Activated T-helper 1 cell treated with anti-CD3 and anti-CD28 coated beads, Interleukin-12 subunit alpha, Interleukin-12 subunit beta, Interleukin-2, Interleukin-4 antibody, amounts not matched to agents 30 ng/mL and 10 ng/mL and 1 ng/mL, durations not matched to agents 14 hours and 24 hours and 36 hours (primary cell): ENCODE results near the gene NR3C2. TPM values are rescaled to one million over a fixed set of nuclear protein-coding genes. Genes with fewer than 3 reads are reported as not detected.

Source experiments
- DNase-seq: peaks from one replicate; pipeline ENCODE4 v3.0.0; 2021; ENCODE audit warnings: low spot score
- H3K27ac Mint-ChIP-seq: one replicate; pipeline ENCODE4 v1.8.0; 2021; ENCODE audit warnings: mild to moderate bottlenecking, mixed read lengths
- H3K27me3 Mint-ChIP-seq: one replicate; pipeline ENCODE4 v1.8.0; 2022; ENCODE audit warnings: mild to moderate bottlenecking, moderate library complexity, mixed read lengths; ENCODE audit not compliant: insufficient read depth
- H3K36me3 Mint-ChIP-seq: one replicate; pipeline ENCODE4 v1.8.0; 2021; ENCODE audit warnings: low read depth, mixed read lengths
- H3K4me1 Mint-ChIP-seq: one replicate; pipeline ENCODE4 v1.8.0; 2021; ENCODE audit warnings: low read depth, mixed read lengths
- H3K4me3 Mint-ChIP-seq: one replicate; pipeline ENCODE4 v1.8.0; 2021; ENCODE audit warnings: mild to moderate bottlenecking, moderate library complexity, mixed read lengths
- H3K9me3 Mint-ChIP-seq: one replicate; pipeline ENCODE4 v1.8.0; 2021; ENCODE audit warnings: mixed read lengths
- intact Hi-C: fragments of 100-400 bp; cut with micrococcal nuclease; formaldehyde crosslinking; loops from one replicate; pipeline ENCODE4 v1.15.1; 2024
- total RNA-seq: library from RNA; stranded (reverse); gene quantifications from 2 replicates; pipeline ENCODE4 v1.2.3, GENCODE V29; 2022

NR3C2 gene
- total RNA-seq, 1 donor from 2014 or later: 0.29 TPM

GRCh38 chr4:148103597-148104355, 338.4 kb downstream of the NR3C2 start:
- H3K27me3 Mint-ChIP-seq: no peaks in the 10 kb centered on the region
- no peaks in the 10 kb centered on the region for H3K4me1 Mint-ChIP-seq
- H3K36me3 Mint-ChIP-seq: no peaks in the 10 kb centered on the region
- intact Hi-C loops: no loop called here
- H3K4me3 Mint-ChIP-seq: no peak overlapping the region
- H3K27ac Mint-ChIP-seq: no peak overlapping the region
- DNase-seq: no peak
- no peaks in the 10 kb centered on the region for H3K9me3 Mint-ChIP-seq

GRCh38 chr4:148101790-148102189, 340.4 kb downstream of the NR3C2 start:
- no peak overlapping the region for H3K27ac Mint-ChIP-seq
- H3K4me3 Mint-ChIP-seq: no peak overlapping the region
- intact Hi-C loops: no loop called here
- H3K9me3 Mint-ChIP-seq: no peaks in the 10 kb centered on the region
- no peak for DNase-seq
- H3K27me3 Mint-ChIP-seq: no peaks in the 10 kb centered on the region
- no peaks in the 10 kb centered on the region for H3K36me3 Mint-ChIP-seq
- H3K4me1 Mint-ChIP-seq: no peaks in the 10 kb centered on the region

GRCh38 chr4:148101235-148101634, 341.0 kb downstream of the NR3C2 start:
- no peak for DNase-seq
- no peak overlapping the region for H3K27ac Mint-ChIP-seq
- no peaks in the 10 kb centered on the region for H3K27me3 Mint-ChIP-seq
- no peaks in the 10 kb centered on the region for H3K9me3 Mint-ChIP-seq
- intact Hi-C loops: no loop called here
- no peaks in the 10 kb centered on the region for H3K4me1 Mint-ChIP-seq
- no peaks in the 10 kb centered on the region for H3K36me3 Mint-ChIP-seq
- H3K4me3 Mint-ChIP-seq: no peak overlapping the region

- H3K4me3 Mint-ChIP-seq: no peak overlapping the region
- H3K9me3 Mint-ChIP-seq: no peaks in the 10 kb centered on the region
- DNase-seq: no peak
- H3K4me1 Mint-ChIP-seq: no peaks in the 10 kb centered on the region
- peaks cover 4% of the 10 kb centered on the region for H3K27me3 Mint-ChIP-seq
- intact Hi-C loops: no loop called here
- no peak overlapping the region for H3K27ac Mint-ChIP-seq
- no peaks in the 10 kb centered on the region for H3K36me3 Mint-ChIP-seq
These were observed 344.4 kb downstream of the NR3C2 start for GRCh38 chr4:148097801-148098200.

GRCh38 chr4:148095346-148095923, 346.8 kb downstream of the NR3C2 start:
- Mint-ChIP-seq H3K4me3 (no peak overlapping the region), H3K27ac (no peak overlapping the region), H3K4me1 (no peaks in the 10 kb centered on the region), H3K9me3 (no peaks in the 10 kb centered on the region), H3K27me3 (peaks cover 4% of the 10 kb centered on the region), H3K36me3 (no peaks in the 10 kb centered on the region)
- intact Hi-C loops: no loop called here
- no peak for DNase-seq

GRCh38 chr4:148094149-148094548, 348.1 kb downstream of the NR3C2 start:
- peaks cover 4% of the 10 kb centered on the region for H3K27me3 Mint-ChIP-seq
- H3K9me3 Mint-ChIP-seq: no peaks in the 10 kb centered on the region
- no peaks in the 10 kb centered on the region for H3K36me3 Mint-ChIP-seq
- no peaks in the 10 kb centered on the region for H3K4me1 Mint-ChIP-seq
- DNase-seq: no peak
- H3K27ac Mint-ChIP-seq: no peak overlapping the region
- H3K4me3 Mint-ChIP-seq: no peak overlapping the region
- intact Hi-C loops: no loop called here

- Mint-ChIP-seq H3K27me3 (peaks cover 4% of the 10 kb centered on the region), H3K27ac (no peak overlapping the region), H3K36me3 (no peaks in the 10 kb centered on the region), H3K9me3 (no peaks in the 10 kb centered on the region), H3K4me3 (no peak overlapping the region), H3K4me1 (no peaks in the 10 kb centered on the region)
- no peak for DNase-seq
- intact Hi-C loops: no loop called here
These were observed 349.1 kb downstream of the NR3C2 start for GRCh38 chr4:148093065-148093464.

GRCh38 chr4:148092316-148093014, 349.7 kb downstream of the NR3C2 start:
- Mint-ChIP-seq H3K36me3 (no peaks in the 10 kb centered on the region), H3K4me1 (no peaks in the 10 kb centered on the region), H3K4me3 (no peak overlapping the region), H3K9me3 (no peaks in the 10 kb centered on the region), H3K27me3 (peaks cover 4% of the 10 kb centered on the region), H3K27ac (no peak overlapping the region)
- no peak for DNase-seq
- intact Hi-C loops: no loop called here

- Mint-ChIP-seq H3K4me1 (no peaks in the 10 kb centered on the region), H3K27ac (no peak overlapping the region), H3K27me3 (peaks cover 4% of the 10 kb centered on the region), H3K36me3 (no peaks in the 10 kb centered on the region), H3K4me3 (no peak overlapping the region), H3K9me3 (no peaks in the 10 kb centered on the region)
- intact Hi-C loops: no loop called here
- no peak for DNase-seq
These were observed 350.3 kb downstream of the NR3C2 start for GRCh38 chr4:148091896-148092295.

- H3K4me3 Mint-ChIP-seq: no peak overlapping the region
- no peak overlapping the region for H3K27ac Mint-ChIP-seq
- intact Hi-C loops: no loop called here
- H3K27me3 Mint-ChIP-seq: peaks cover 4% of the 10 kb centered on the region
- no peaks in the 10 kb centered on the region for H3K4me1 Mint-ChIP-seq
- no peak for DNase-seq
- no peaks in the 10 kb centered on the region for H3K36me3 Mint-ChIP-seq
- peaks cover under 1% of the 10 kb centered on the region for H3K9me3 Mint-ChIP-seq
These were observed 351.4 kb downstream of the NR3C2 start for GRCh38 chr4:148090503-148091476.

- Mint-ChIP-seq H3K27me3 (peaks cover 4% of the 10 kb centered on the region), H3K36me3 (no peaks in the 10 kb centered on the region), H3K9me3 (peaks cover 8% of the 10 kb centered on the region), H3K4me3 (no peak overlapping the region), H3K4me1 (no peaks in the 10 kb centered on the region), H3K27ac (no peak overlapping the region)
- intact Hi-C loops: no loop called here
- no peak for DNase-seq
These were observed 352.2 kb downstream of the NR3C2 start for GRCh38 chr4:148090029-148090428.

- intact Hi-C loops: no loop called here
- Mint-ChIP-seq H3K4me3 (no peak overlapping the region), H3K36me3 (no peaks in the 10 kb centered on the region), H3K27me3 (peaks cover 5% of the 10 kb centered on the region), H3K9me3 (peaks cover 10% of the 10 kb centered on the region), H3K27ac (no peak overlapping the region), H3K4me1 (no peaks in the 10 kb centered on the region)
- no peak for DNase-seq
These were observed 352.6 kb downstream of the NR3C2 start for GRCh38 chr4:148089624-148090023.
